SHP77 (cell line): Measurements from ENCODE around the gene RPP25L.

Source experiments
- DNase-seq, 2 experiments: peaks; one replicate each; lab custom pipeline; 2025; lab: John Stamatoyannopoulos, UW

The RPP25L gene

DNA sequence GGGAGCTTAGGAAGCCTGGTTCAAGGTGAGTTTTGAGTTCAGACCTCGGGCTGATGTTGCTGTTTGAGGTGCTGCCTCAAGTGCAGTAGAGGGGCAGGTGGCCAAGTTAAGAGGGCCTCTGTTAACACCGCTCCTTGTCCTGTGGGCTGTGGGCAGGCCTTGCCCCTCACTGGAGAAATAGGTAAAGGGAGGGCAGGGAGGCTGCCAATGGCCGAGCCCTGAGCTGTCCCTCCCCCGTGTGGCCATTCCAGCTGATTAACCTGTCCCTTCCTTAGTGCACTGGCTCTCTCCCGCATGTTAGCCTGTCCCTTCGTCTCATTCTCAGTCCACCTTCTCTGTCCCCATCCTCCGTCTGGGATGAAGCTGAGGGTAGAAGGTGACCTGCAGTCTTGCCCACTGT lies 43.8 kb downstream of the RPP25L start:
- DNase-seq = no peak

- no peak for DNase-seq
These were observed 44.9 kb downstream of the RPP25L start for GRCh38 chr9:34566972-34567371.

GRCh38 chr9:34566322-34566721 lies 45.6 kb downstream of the RPP25L start:
- DNase-seq = no peak

- no peak for DNase-seq
These were observed 46.0 kb downstream of the RPP25L start for GRCh38 chr9:34565856-34566255.

DNA sequence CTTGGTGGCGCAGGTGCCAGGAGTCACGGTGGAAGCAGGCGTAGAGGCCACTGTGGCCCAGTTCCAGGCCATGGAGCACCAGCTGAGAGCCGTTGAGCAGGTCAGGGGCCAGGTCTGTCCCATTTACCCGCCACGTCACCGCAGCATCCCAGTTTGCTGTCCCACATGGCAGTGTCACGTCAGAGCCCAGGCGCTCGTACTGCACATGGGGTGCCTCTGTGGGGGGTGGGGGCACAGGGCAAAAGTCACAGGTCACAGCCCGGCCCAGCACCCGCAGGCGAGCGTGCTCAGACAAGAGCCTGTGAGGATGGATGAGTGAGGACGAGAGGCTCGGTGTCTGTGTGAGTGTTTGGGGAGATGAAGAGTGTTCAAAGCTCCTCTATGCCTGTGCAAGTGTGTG lies 47.3 kb downstream of the RPP25L start:
- DNase-seq = no peak

GRCh38 chr9:34563262-34563661 lies 48.6 kb downstream of the RPP25L start:
- no peak for DNase-seq

DNA sequence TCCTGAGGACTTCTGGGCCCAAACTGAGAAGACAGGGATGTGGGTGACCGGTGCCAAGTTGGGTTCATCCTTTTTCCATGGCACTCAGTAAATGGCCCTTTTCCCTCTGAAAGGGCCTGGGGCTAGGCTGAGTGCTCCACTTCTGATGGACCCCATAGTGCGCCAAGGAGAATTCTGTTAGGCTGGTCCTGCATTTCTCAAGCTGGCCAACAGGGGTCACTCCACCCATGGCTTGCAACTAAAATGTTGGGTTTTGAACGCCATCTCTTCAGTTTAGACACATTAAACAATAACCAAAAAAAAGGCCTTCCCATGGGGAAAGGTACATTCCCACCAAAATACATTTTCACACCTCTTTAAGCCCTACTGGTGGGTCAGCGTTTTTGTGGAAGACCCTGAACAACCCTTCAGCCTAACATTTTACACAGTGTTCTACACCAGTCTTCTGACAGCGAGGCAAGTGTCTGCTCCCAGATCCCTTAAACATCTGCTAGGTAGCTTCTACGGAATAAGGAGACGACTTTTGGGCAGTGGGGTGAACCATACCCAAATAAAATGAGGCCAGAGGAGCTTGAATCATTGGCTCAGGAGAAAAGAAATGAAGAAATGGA lies 49.7 kb downstream of the RPP25L start:
- DNase-seq = no peak

DNA sequence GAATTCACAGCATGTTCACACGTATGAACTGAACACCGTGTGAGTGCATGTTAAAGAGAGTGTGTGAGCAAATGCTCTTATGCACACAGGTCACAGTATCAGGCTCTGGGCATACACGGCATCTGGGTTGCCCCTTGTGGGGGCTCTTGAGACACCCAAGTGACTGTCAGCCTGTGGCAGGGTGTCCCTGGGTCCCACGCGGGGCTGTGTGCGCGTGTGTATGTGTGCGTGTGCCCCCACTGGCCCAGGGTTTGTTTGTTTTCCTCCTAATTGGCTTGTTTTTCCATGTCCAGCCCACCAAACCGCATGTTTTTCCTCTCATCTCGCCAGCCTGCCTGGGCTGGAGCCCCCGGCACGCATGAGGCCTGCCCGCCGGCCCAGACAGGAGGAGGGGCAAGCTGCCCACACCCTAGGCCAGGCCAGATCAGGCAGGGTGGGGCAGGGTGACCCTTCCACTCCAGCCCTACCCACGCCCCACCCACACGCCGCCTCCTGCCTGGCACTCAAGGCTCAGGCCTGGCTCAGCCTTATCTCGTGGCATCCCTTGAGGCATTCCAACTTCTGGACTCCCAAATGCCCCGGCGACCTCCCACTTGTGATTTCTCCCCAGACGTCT lies 51.2 kb downstream of the RPP25L start:
- DNase-seq = no peak
